ENCODE results near the gene CHMP5. TPM values are rescaled to one million over a fixed set of nuclear protein-coding genes. Genes with fewer than 3 reads are reported as not detected.

The CHMP5 gene
- polyA plus RNA-seq, 1 donor (not counting 4 experiments of a cell fraction or from before 2014, with no cell fraction given): 132 TPM

- Histone ChIP-seq H3K27me3 (ENCODE audit: control insufficient read depth, extremely low read depth, insufficient read depth, low read length) (no peaks in the 10 kb centered on the region), H3K9me1 (ENCODE audit: control insufficient read depth, extremely low read depth, insufficient read depth, low read length) (no peaks in the 10 kb centered on the region), H3K36me3 (ENCODE audit: control insufficient read depth in 2 of 2, extremely low read depth in 1 of 2, insufficient read depth in 2 of 2, low read length in 2 of 2) (no peaks in the 10 kb centered on the region), H2AFZ (ENCODE audit: control insufficient read depth, low read length) (no peak overlapping the region), H4K20me1 (ENCODE audit: control insufficient read depth, extremely low read depth, insufficient read depth, low read length) (no peaks in the 10 kb centered on the region), H3K4me1 (ENCODE audit: control insufficient read depth, extremely low read depth, insufficient read depth, low read length) (peaks cover 57% of the 10 kb centered on the region), H3K4me2 (ENCODE audit: control insufficient read depth, extremely low read depth, insufficient read depth, low read depth, low read length) (no peak overlapping the region), H3K79me2 (ENCODE audit: control insufficient read depth, insufficient read depth, low read length) (no peaks in the 10 kb centered on the region), H3K9me3 (ENCODE audit: control insufficient read depth, low read depth, low read length) (no peaks in the 10 kb centered on the region), H3K27ac (ENCODE audit: control insufficient read depth, insufficient read depth, low read length) (no peak overlapping the region), H3K4me3 (ENCODE audit: control insufficient read depth in 2 of 3, extremely low read depth in 1 of 3, insufficient read depth in 2 of 3, low read depth in 1 of 3, low read length in 3 of 3) (no peak overlapping the region), H3K9ac (ENCODE audit: control insufficient read depth, extremely low read depth, insufficient read depth, low read length) (no peak overlapping the region)
- TF ChIP-seq EZH2 (IDR thresholded peaks at IDR 0.05; ENCODE audit: low read length): no peak
- TF ChIP-seq CTCF (optimal IDR thresholded peaks at IDR 0.05 in 1 of 3, IDR thresholded peaks at IDR 0.05 in 1 of 3, conservative IDR thresholded peaks at IDR 0.05 in 1 of 3; ENCODE audit: extremely low read depth in 1 of 3, insufficient read depth in 2 of 3, low read length in 3 of 3): no peak
- no peak for DNase-seq (ENCODE audit: low read depth, low spot score)
- FAIRE-seq: no peak
- dilution Hi-C loops (cut with MboI; ENCODE audit: extremely low pct_ligation_motif_present, low sequenced_read_pairs): no loop called here
Observed at GRCh38 chr9:33227008-33227398, 37.8 kb upstream of the CHMP5 start.

DNA sequence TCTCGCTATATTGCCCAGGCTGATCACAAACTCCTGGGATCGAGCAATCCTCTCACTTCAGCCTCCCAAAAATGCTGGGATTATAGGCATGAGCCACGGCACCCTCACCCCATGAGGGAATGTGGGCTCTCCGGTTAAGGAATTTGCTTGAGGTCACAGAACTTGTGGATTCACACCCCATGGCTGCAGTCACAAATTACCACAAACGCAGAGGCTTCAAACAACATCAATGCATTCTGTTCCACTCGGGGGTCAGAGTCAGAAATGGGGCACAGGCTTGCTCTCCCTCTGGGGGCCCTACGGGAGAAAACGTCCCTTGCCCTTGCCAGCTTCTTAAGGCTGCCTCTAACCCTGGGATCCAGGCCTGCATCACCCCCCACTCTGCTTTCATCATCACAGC, 37.1 kb upstream of the CHMP5 start:
- FAIRE-seq (no peak), DNase-seq (ENCODE audit: low read depth, low spot score) (no peak)
- H3K27me3 ChIP-seq (ENCODE audit: control insufficient read depth, extremely low read depth, insufficient read depth, low read length): no peaks in the 10 kb centered on the region
- dilution Hi-C loops (cut with MboI; ENCODE audit: extremely low pct_ligation_motif_present, low sequenced_read_pairs): no loop called here
- no peaks in the 10 kb centered on the region for H3K9me1 ChIP-seq (ENCODE audit: control insufficient read depth, extremely low read depth, insufficient read depth, low read length)
- no peaks in the 10 kb centered on the region for H4K20me1 ChIP-seq (ENCODE audit: control insufficient read depth, extremely low read depth, insufficient read depth, low read length)
- peak overlapping the region; percentile 5 for H3K9ac ChIP-seq (ENCODE audit: control insufficient read depth, extremely low read depth, insufficient read depth, low read length)
- H3K9me3 ChIP-seq (ENCODE audit: control insufficient read depth, low read depth, low read length): no peaks in the 10 kb centered on the region
- no peak overlapping the region for H3K4me2 ChIP-seq (ENCODE audit: control insufficient read depth, extremely low read depth, insufficient read depth, low read depth, low read length)
- H3K4me3 ChIP-seq (ENCODE audit: control insufficient read depth in 2 of 3, extremely low read depth in 1 of 3, insufficient read depth in 2 of 3, low read depth in 1 of 3, low read length in 3 of 3): no peak overlapping the region
- no peaks in the 10 kb centered on the region for H3K36me3 ChIP-seq (ENCODE audit: control insufficient read depth in 2 of 2, extremely low read depth in 1 of 2, insufficient read depth in 2 of 2, low read length in 2 of 2)
- no peaks in the 10 kb centered on the region for H3K79me2 ChIP-seq (ENCODE audit: control insufficient read depth, insufficient read depth, low read length)
- peak overlapping the region; percentile 23 for H3K27ac ChIP-seq (ENCODE audit: control insufficient read depth, insufficient read depth, low read length)
- no peak for TF ChIP-seq CTCF (optimal IDR thresholded peaks at IDR 0.05 in 1 of 3, IDR thresholded peaks at IDR 0.05 in 1 of 3, conservative IDR thresholded peaks at IDR 0.05 in 1 of 3; ENCODE audit: extremely low read depth in 1 of 3, insufficient read depth in 2 of 3, low read length in 3 of 3)
- no peak for TF ChIP-seq EZH2 (IDR thresholded peaks at IDR 0.05; ENCODE audit: low read length)
- H3K4me1 ChIP-seq (ENCODE audit: control insufficient read depth, extremely low read depth, insufficient read depth, low read length): peaks cover 57% of the 10 kb centered on the region
- H2AFZ ChIP-seq (ENCODE audit: control insufficient read depth, low read length): no peak overlapping the region
